Measurements from ENCODE around the gene BTBD2.
A peak's percentile ranks its signal among the peaks of the same experiment; 100 is the strongest.

Gene BTBD2

DNA sequence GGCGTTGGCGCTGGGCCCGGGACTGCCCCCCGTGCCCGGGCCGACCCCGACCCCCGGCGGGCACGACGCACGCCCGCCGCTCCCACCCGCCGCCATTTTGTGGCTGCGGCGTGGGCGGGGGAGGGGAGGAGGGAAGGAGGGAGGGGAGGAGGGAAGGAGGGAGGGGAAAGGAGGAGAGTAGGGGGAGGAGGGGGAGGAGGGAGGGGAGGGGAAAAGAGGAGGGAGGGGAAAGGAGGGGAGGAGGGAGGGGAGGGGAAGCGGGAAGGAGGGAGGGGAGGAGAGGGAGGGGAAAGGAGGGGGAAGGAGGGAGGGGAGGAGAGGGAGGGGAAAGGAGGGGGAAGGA, at the start of gene BTBD2:
TSS of gene BTBD2 (minus strand) at position 107 of the 343 bp plus-strand sequence. CDS start at position 96, 11 bp downstream.
- TF ChIP-seq CSRNP3 (CRISPR knock-in tag; IDR thresholded peaks at IDR 0.05) (no peak), ZNF565 (CRISPR knock-in tag; conservative IDR thresholded peaks at IDR 0.05; ENCODE audit: low read depth) (no peak), ISL1 (CRISPR knock-in tag; IDR thresholded peaks at IDR 0.05) (no peak), CSDC2 (CRISPR knock-in tag; IDR thresholded peaks at IDR 0.05) (no peak), PPARA (CRISPR knock-in tag; IDR thresholded peaks at IDR 0.05; ENCODE audit: borderline replicate concordance) (no peak), OSR1 (CRISPR knock-in tag; IDR thresholded peaks at IDR 0.05) (no peak), POU6F1 (CRISPR knock-in tag; IDR thresholded peaks at IDR 0.05; ENCODE audit: borderline replicate concordance, low read depth) (no peak), BACH2 (CRISPR knock-in tag; IDR thresholded peaks at IDR 0.05; ENCODE audit: borderline replicate concordance) (no peak), PATZ1 (CRISPR knock-in tag; IDR thresholded peaks at IDR 0.05; ENCODE audit: borderline replicate concordance) (no peak), RARB (CRISPR knock-in tag; IDR thresholded peaks at IDR 0.05) (no peak), ESRRG (CRISPR knock-in tag; IDR thresholded peaks at IDR 0.05) (no peak), ZFP30 (CRISPR knock-in tag; IDR thresholded peaks at IDR 0.05) (no peak), TCF4 (CRISPR knock-in tag; IDR thresholded peaks at IDR 0.05; ENCODE audit: borderline replicate concordance) (no peak), GLIS3 (CRISPR knock-in tag; IDR thresholded peaks at IDR 0.05) (no peak), SNAI2 (CRISPR knock-in tag; IDR thresholded peaks at IDR 0.05) (no peak)
- TF ChIP-seq, protein P1, sequence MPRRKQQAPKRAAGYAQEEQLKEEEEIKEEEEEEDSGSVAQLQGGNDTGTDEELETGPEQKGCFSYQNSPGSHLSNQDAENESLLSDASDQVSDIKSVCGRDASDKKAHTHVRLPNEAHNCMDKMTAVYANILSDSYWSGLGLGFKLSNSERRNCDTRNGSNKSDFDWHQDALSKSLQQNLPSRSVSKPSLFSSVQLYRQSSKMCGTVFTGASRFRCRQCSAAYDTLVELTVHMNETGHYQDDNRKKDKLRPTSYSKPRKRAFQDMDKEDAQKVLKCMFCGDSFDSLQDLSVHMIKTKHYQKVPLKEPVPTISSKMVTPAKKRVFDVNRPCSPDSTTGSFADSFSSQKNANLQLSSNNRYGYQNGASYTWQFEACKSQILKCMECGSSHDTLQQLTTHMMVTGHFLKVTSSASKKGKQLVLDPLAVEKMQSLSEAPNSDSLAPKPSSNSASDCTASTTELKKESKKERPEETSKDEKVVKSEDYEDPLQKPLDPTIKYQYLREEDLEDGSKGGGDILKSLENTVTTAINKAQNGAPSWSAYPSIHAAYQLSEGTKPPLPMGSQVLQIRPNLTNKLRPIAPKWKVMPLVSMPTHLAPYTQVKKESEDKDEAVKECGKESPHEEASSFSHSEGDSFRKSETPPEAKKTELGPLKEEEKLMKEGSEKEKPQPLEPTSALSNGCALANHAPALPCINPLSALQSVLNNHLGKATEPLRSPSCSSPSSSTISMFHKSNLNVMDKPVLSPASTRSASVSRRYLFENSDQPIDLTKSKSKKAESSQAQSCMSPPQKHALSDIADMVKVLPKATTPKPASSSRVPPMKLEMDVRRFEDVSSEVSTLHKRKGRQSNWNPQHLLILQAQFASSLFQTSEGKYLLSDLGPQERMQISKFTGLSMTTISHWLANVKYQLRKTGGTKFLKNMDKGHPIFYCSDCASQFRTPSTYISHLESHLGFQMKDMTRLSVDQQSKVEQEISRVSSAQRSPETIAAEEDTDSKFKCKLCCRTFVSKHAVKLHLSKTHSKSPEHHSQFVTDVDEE (CRISPR knock-in tag; IDR thresholded peaks at IDR 0.05): no peak
- TF ChIP-seq, protein P2, sequence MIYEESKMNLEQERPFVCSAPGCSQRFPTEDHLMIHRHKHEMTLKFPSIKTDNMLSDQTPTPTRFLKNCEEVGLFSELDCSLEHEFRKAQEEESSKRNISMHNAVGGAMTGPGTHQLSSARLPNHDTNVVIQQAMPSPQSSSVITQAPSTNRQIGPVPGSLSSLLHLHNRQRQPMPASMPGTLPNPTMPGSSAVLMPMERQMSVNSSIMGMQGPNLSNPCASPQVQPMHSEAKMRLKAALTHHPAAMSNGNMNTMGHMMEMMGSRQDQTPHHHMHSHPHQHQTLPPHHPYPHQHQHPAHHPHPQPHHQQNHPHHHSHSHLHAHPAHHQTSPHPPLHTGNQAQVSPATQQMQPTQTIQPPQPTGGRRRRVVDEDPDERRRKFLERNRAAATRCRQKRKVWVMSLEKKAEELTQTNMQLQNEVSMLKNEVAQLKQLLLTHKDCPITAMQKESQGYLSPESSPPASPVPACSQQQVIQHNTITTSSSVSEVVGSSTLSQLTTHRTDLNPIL (CRISPR knock-in tag; IDR thresholded peaks at IDR 0.05; ENCODE audit: low read depth): no peak
- ATAC-seq: no peak

- no peak for ATAC-seq
- TF ChIP-seq ZFP30 (CRISPR knock-in tag; IDR thresholded peaks at IDR 0.05) (no peak), PPARA (CRISPR knock-in tag; IDR thresholded peaks at IDR 0.05; ENCODE audit: borderline replicate concordance) (0 out of 2 replicates have a peak, but pooled peaks have one; percentile 24), SNAI2 (CRISPR knock-in tag; IDR thresholded peaks at IDR 0.05) (no peak), BACH2 (CRISPR knock-in tag; IDR thresholded peaks at IDR 0.05; ENCODE audit: borderline replicate concordance) (no peak), ZC3H10 (CRISPR knock-in tag; IDR thresholded peaks at IDR 0.05) (no peak), CSDC2 (CRISPR knock-in tag; IDR thresholded peaks at IDR 0.05) (no peak), ESRRG (CRISPR knock-in tag; IDR thresholded peaks at IDR 0.05) (no peak)
- TF ChIP-seq, protein P1 (CRISPR knock-in tag; IDR thresholded peaks at IDR 0.05): no peak
These were observed 49.4 kb upstream of the BTBD2 start for GRCh38 chr19:2064788-2065524.
